T-helper 2 cell treated with Interferon-gamma antibody and Interleukin-4, amounts not matched to agents 100 ng/mL and 5 ng/mL, for 36 hours (primary cell): Measurements from ENCODE around the gene S100A2. TPM values are rescaled to one million over a fixed set of nuclear protein-coding genes. Genes with fewer than 3 reads are reported as not detected.

ENCODE experiments used
- intact Hi-C: fragments of 100-400 bp; cut with micrococcal nuclease; formaldehyde crosslinking; loops from one replicate; pipeline ENCODE4 v1.15.1; 2023
- total RNA-seq: library from RNA; stranded (reverse); gene quantifications from 2 replicates; pipeline ENCODE4 v1.2.3, GENCODE V29; 2022

The S100A2 gene
- total RNA-seq, 1 donor from 2014 or later: 0.73 TPM

GRCh38 chr1:153547560-153548551, 17.8 kb downstream of the S100A2 start:
- intact Hi-C loops: no loop called here

- intact Hi-C loops: no loop called here
Observed at GRCh38 chr1:153546796-153547559, 18.7 kb downstream of the S100A2 start.

- intact Hi-C loops: no loop called here
Observed at GRCh38 chr1:153546371-153546770, 19.3 kb downstream of the S100A2 start.

- intact Hi-C loops: loop anchor here (1.0 kb wide), 2 partner anchors 9 to 21 kb away; no protein-coding TSS in a partner anchor
Observed at GRCh38 chr1:153545067-153546055, 20.3 kb downstream of the S100A2 start, which contains the start of gene S100A4. Gene S100A4, minus strand, starts transcription at chr1:153545806. Its CDS starts 1,012 bp downstream, at chr1:153544794.

GRCh38 chr1:153544453-153545066, 21.1 kb downstream of the S100A2 start:
- intact Hi-C loops: loop anchor here (1.0 kb wide), 2 partner anchors 8 to 22 kb away; no protein-coding TSS in a partner anchor

GRCh38 chr1:153543736-153544135, 21.9 kb downstream of the S100A2 start:
- intact Hi-C loops: no loop called here

- intact Hi-C loops: no loop called here
Observed at GRCh38 chr1:153542956-153543711, 22.5 kb downstream of the S100A2 start.

GRCh38 chr1:153541641-153542590, 23.7 kb downstream of the S100A2 start:
- intact Hi-C loops: no loop called here

- intact Hi-C loops: no loop called here
Observed at GRCh38 chr1:153540394-153541361, 25.0 kb downstream of the S100A2 start, which contains the start of gene S100A5. Gene S100A5, minus strand, starts transcription at chr1:153540934. Its CDS starts 743 bp downstream, at chr1:153540191.

- intact Hi-C loops: loop anchor here (10.0 kb wide), 2 partner anchors 185 to 425 kb away; partner anchors contain the start of genes CREB3L4, INTS3 and SLC39A1
Observed at GRCh38 chr1:153539395-153540093, 26.1 kb downstream of the S100A2 start.

- intact Hi-C loops: loop anchor here (10.0 kb wide), 2 partner anchors 186 to 426 kb away; partner anchors contain the start of genes CREB3L4, INTS3 and SLC39A1
Observed at GRCh38 chr1:153538315-153538821, 27.3 kb downstream of the S100A2 start.

GRCh38 chr1:153537376-153537730, 28.3 kb downstream of the S100A2 start:
- intact Hi-C loops: loop anchor here (10.0 kb wide), 2 partner anchors 187 to 427 kb away; partner anchors contain the start of genes CREB3L4, INTS3 and SLC39A1

GRCh38 chr1:153536671-153537375, 28.8 kb downstream of the S100A2 start:
- intact Hi-C loops: loop anchor here (1.0 to 10.0 kb wide), 3 partner anchors 8 to 428 kb away; partner anchors contain the start of genes CREB3L4, INTS3, S100A4 and SLC39A1

- intact Hi-C loops: loop anchor here (1.0 to 10.0 kb wide), 3 partner anchors 9 to 429 kb away; partner anchors contain the start of genes CREB3L4, INTS3, S100A4 and SLC39A1
Observed at GRCh38 chr1:153536012-153536670, 29.5 kb downstream of the S100A2 start.
